Activated naive CD4-positive, alpha-beta T cell treated with anti-CD3 and anti-CD28 coated beads for 36 hours (primary cell): ENCODE results near the gene TMEM145. TPM values are rescaled to one million over a fixed set of nuclear protein-coding genes. Genes with fewer than 3 reads are reported as not detected.

Experiments used
- CTCF ChIA-PET: fragments of 350-600 bp; sonication (Branson Sonifier 250); formaldehyde crosslinking; loops from one replicate; lab custom pipeline; 2021; ENCODE audit warnings: antibody characterized with exemption; lab: Charles Lee
- DNase-seq: peaks from one replicate; pipeline ENCODE4 v3.0.0-alpha.2; 2020
- H3K27ac Mint-ChIP-seq: one replicate; pipeline ENCODE4 v1.8.0; 2021; ENCODE audit warnings: mild to moderate bottlenecking, mixed read lengths
- H3K27me3 Mint-ChIP-seq: one replicate; pipeline ENCODE4 v1.8.0; 2021; ENCODE audit warnings: low read depth, mixed read lengths
- H3K36me3 Mint-ChIP-seq: one replicate; pipeline ENCODE4 v1.8.0; 2021; ENCODE audit warnings: low read depth, mixed read lengths
- H3K4me1 Mint-ChIP-seq: one replicate; pipeline ENCODE4 v1.8.0; 2021; ENCODE audit warnings: low read depth, mixed read lengths
- H3K4me3 Mint-ChIP-seq: one replicate; pipeline ENCODE4 v1.8.0; 2021; ENCODE audit warnings: mild to moderate bottlenecking, moderate library complexity, mixed read lengths
- H3K9me3 Mint-ChIP-seq: one replicate; pipeline ENCODE4 v1.8.0; 2021; ENCODE audit warnings: mixed read lengths
- intact Hi-C: fragments of 100-400 bp; cut with micrococcal nuclease; formaldehyde crosslinking; loops from one replicate; pipeline ENCODE4 v1.15.1; 2023
- total RNA-seq, 2 experiments: library from RNA; stranded (reverse); gene quantifications; one replicate each; pipeline ENCODE4 v1.2.3, GENCODE V29; 2021

TMEM145 gene
- total RNA-seq, 2 experiments from 2014 or later = not detected

DNA sequence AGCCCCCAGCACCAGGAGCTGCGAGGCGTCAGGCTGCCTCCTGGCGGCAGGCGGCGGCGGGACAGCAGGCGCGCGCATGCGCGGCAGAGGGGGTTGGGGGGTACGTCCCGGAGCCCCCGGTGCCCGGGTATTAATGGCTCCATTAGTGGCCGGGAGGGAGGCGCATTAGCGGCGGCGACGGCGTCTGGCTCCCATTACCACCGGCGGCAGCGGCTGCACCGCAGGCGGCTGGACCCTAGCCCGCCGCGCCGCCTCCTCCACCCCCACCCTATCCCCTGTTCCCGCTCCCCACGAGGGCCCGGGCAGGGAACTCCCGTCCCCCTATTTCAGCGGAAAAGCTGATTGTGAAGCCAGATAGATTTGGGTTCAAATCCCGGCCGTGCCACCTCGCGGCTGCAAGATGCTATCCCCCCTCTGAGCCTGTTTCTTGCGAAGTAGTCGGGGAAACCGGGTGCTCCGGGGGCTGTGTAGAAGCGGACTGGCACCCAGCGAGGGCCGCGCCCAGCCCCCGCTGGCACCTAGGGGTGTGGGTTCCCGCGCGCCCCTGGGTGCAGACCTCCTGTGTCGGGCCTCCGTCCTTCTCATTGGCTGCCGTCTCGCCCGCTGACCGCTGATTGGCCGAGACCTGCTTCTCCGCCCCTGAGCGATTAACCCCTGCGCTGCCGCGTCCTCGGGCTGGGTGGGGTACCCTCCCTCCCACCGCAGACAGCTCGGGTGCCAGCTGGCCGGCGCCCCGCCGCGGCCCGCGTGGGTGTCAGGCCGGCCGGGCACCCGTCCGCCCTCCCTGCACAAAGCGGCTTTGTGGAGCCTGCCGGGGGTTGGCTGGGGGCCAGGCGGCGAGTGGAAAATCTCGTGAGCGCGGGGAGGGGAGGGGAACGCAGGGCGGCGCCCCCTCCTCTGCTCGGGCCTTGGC, 33.0 kb upstream of the TMEM145 start:
- peaks cover 58% of the 10 kb centered on the region for H3K4me1 Mint-ChIP-seq
- peak overlapping the region; percentile 81 for H3K4me3 Mint-ChIP-seq

DNA sequence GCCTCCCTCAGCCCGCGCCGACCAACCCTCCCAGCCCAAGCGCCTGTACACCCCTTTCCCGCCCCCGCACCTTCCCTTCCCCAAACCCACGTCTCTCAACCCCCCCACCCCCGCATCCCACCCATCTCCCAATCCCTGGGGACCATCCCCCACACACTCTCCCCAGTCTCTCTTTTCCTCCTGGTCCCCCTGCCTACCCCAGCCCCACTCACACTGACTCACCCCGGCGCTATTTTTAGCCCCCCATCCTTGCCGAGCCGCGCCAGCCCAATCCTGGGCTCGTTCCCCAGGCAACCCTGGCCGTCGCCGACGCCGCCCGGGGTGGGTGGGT, 32.3 kb upstream of the TMEM145 start:
- Mint-ChIP-seq H3K9me3 (no peaks in the 10 kb centered on the region), H3K27ac (no peak overlapping the region), H3K4me1 (peaks cover 61% of the 10 kb centered on the region), H3K4me3 (peak overlapping the region; percentile 68), H3K36me3 (peaks cover 5% of the 10 kb centered on the region), H3K27me3 (no peaks in the 10 kb centered on the region)
- intact Hi-C loops = loop anchor here (1.0 to 2.0 kb wide), 2 partner anchors 142 to 172 kb away; no protein-coding TSS in a partner anchor
- DNase-seq = no peak
- CTCF ChIA-PET = interaction anchor here (2.5 kb wide), 1 partner anchor 148 kb away, joined by 9 read pairs; the partner anchor contains the start of gene POU2F2

More for the DNA sequence above, 33.0 kb upstream of the TMEM145 start:
- peaks cover 5% of the 10 kb centered on the region for H3K36me3 Mint-ChIP-seq
- intact Hi-C loops = loop anchor here (1.0 to 2.0 kb wide), 2 partner anchors 143 to 172 kb away; no protein-coding TSS in a partner anchor
- H3K27ac Mint-ChIP-seq = peak overlapping the region; percentile 90
- DNase-seq = peak; percentile 87
- no peaks in the 10 kb centered on the region for H3K9me3 Mint-ChIP-seq
- H3K27me3 Mint-ChIP-seq = no peaks in the 10 kb centered on the region
- CTCF ChIA-PET = interaction anchor here (0.6 to 2.7 kb wide), 21 partner anchors 9 to 1527 kb away, joined by 3 to 57 read pairs (median 4); partner anchors contain the start of genes DEDD2, GSK3A, POU2F2 and ZNF526

DNA sequence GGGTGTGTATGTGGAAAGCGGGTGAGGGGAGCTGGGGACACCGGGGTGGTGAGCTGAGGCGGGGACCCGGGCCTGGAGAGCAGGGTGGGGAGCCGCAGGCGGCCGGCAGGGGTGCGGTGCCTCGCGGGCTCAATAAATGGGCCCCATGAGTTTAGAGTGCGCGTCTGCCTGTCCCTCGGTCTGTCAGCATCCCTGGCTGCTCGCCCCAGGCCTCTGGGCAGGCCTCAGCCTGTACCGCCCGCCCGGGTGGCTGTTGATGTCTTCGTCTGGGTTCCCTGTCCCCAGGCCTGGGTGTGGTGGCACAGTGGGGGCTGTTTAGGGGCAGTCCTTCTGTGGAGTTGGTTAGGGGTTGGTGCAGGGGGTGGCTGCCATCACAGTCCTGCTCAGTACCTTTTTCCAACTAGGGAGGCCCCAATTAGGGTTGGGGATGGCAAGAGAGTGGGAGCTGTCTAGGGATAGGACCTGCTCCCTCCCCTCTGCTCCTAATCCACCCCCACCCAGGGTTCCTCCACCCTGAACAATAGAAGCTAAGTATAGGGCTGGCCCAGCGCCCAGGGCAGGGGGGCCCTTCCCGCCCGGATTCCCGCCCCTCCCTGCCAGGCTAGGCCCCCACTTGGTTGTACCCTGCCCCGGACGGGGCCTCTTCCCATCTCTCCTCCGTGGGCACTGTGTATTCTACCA, 31.8 kb upstream of the TMEM145 start:
- peak overlapping the region; percentile 75 for H3K27ac Mint-ChIP-seq
- H3K4me3 Mint-ChIP-seq = peak overlapping the region; percentile 68
- intact Hi-C loops = loop anchor here (2.0 kb wide), 1 partner anchor 142 kb away; no protein-coding TSS in a partner anchor
- CTCF ChIA-PET = interaction anchor here (1.1 to 1.4 kb wide), 2 partner anchors 15 to 65 kb away, joined by 3 to 4 read pairs; no protein-coding TSS in a partner anchor
- peak; percentile 28 for DNase-seq
- H3K36me3 Mint-ChIP-seq = peaks cover 3% of the 10 kb centered on the region
- H3K4me1 Mint-ChIP-seq = peaks cover 61% of the 10 kb centered on the region
- H3K9me3 Mint-ChIP-seq = no peaks in the 10 kb centered on the region
- H3K27me3 Mint-ChIP-seq = no peaks in the 10 kb centered on the region

DNA sequence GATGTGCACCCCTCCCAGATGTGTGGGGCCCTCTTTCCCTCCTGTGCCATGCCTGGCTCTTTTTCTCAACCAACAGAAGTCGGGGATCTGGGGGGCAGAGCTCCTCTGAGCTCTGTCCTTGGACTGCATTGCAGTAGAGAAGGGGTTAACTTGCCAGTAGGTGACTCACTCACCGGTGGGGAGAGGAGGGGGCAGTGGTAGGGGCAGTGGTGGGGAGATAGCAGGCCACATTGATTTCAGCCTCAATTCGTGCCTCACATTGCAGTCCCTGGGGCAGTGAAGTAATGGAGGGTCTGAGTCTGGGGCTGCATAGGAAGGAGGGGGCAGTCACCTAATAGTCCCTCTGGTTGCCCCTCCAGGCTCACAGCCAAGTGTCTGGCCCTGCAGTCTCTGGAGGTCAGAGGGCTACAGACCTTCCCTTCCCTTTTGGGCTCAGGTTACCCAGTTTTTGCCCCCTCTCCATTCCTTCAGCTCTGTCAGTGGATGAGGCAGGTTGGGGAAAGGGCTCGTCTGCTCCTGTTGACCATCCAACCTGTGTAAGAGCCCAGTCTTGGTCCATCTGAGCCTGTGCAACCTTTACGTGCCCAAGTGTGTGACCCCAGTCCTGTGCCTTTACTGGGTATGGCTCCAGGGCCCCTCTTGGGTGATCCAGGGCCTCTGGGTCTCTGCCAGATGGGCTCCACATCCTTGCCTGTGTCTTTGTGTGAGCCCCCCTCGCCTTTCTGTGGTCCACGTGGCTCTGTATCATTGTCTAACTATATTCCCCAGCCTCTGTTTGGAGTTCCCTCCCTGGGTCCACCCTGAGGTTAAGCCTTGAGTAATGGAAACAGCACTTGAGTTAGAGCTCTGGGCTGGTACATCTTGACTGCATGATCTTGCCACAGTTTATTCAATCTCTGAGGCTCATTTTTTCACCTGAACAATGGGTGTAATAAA, 31.0 kb upstream of the TMEM145 start:
- Mint-ChIP-seq H3K4me1 (peaks cover 53% of the 10 kb centered on the region), H3K36me3 (peaks cover 3% of the 10 kb centered on the region), H3K9me3 (no peaks in the 10 kb centered on the region), H3K27me3 (no peaks in the 10 kb centered on the region), H3K27ac (no peak overlapping the region), H3K4me3 (peak overlapping the region; percentile 50)
- DNase-seq = no peak
- intact Hi-C loops = loop anchor here (2.0 kb wide), 5 partner anchors 15 to 159 kb away; partner anchors contain the start of gene DEDD2
- CTCF ChIA-PET = interaction anchor here (1.1 to 1.4 kb wide), 2 partner anchors 15 to 65 kb away, joined by 3 to 4 read pairs; no protein-coding TSS in a partner anchor

DNA sequence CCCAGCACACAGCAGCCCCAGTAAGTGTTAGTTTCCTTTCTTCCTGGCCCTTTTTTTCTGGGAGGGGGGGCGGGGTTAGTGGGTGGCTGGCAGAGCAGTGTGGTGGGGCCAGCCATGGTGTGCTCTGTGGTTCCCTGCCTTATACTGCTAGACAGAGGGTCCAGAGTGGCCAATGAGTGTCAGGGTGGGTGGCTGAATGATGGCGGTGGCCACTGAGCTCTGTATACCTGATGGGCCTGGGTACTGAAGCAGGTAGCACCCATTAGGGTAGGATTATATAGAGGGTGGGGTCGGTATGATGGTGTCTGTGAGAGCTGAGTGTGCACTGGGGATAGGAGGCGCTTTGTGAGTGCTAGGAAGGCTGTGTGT, 30.3 kb upstream of the TMEM145 start:
- CTCF ChIA-PET = interaction anchor here (1.4 kb wide), 1 partner anchor 14 kb away, joined by 4 read pairs; no protein-coding TSS in a partner anchor
- H3K9me3 Mint-ChIP-seq = no peaks in the 10 kb centered on the region
- no peaks in the 10 kb centered on the region for H3K27me3 Mint-ChIP-seq
- intact Hi-C loops = loop anchor here (1.0 to 2.0 kb wide), 10 partner anchors 14 to 160 kb away; partner anchors contain the start of genes DEDD2, ERF, MEGF8 and POU2F2
- peaks cover 3% of the 10 kb centered on the region for H3K36me3 Mint-ChIP-seq
- peak overlapping the region; percentile 23 for H3K4me3 Mint-ChIP-seq
- peaks cover 49% of the 10 kb centered on the region for H3K4me1 Mint-ChIP-seq
- H3K27ac Mint-ChIP-seq = no peak overlapping the region
- DNase-seq = no peak

DNA sequence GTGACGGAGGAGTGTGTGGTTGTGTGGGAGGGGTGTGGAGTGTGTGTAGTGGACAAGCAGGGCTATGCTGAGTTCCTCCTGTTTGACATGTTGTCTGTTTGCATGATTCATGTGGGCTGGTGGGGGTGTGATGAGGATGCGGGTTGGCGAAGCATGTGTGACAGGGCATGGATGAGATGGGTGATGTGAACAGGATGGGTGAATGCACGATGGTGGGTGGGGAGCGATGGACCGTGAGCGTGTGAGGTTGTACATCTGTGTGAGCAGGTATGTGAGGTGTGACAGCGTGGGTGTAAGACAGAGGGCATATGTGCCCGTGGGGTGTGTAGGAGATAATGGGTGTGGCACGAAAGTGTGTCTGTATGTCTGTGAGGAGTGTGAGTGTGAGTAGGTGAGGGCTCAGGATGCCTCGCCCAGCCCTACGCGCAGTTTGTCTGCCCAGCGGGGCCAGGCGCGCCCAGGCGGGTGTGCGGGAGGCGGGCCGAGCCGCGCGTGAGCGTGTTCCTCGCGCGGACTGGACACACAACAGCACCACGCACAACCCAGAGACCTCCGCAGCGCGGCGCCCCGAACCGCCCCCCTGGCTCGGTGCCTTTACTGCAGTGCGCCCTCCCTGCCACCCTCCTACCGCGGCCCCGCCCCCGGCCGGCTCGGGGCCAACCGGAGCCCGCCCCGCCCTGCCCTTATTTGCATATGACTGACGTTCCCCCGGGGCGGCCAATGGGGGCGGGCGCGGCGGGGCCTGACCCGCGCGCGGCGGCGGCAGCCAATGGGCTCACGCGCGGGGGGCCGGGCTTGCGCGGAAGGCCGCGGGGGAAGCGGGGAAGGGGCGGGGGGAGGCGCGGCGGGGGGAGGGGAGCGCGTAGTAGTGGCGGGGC, 29.7 kb upstream of the TMEM145 start:
- CTCF ChIA-PET = no interaction called here
- Mint-ChIP-seq H3K27me3 (no peaks in the 10 kb centered on the region), H3K36me3 (peaks cover 3% of the 10 kb centered on the region), H3K4me3 (peak overlapping the region; percentile 7), H3K4me1 (peaks cover 45% of the 10 kb centered on the region), H3K27ac (no peak overlapping the region), H3K9me3 (no peaks in the 10 kb centered on the region)
- intact Hi-C loops = loop anchor here (1.0 to 2.0 kb wide), 10 partner anchors 13 to 161 kb away; partner anchors contain the start of genes DEDD2, ERF, MEGF8 and POU2F2
- peak; percentile 96 for DNase-seq

DNA sequence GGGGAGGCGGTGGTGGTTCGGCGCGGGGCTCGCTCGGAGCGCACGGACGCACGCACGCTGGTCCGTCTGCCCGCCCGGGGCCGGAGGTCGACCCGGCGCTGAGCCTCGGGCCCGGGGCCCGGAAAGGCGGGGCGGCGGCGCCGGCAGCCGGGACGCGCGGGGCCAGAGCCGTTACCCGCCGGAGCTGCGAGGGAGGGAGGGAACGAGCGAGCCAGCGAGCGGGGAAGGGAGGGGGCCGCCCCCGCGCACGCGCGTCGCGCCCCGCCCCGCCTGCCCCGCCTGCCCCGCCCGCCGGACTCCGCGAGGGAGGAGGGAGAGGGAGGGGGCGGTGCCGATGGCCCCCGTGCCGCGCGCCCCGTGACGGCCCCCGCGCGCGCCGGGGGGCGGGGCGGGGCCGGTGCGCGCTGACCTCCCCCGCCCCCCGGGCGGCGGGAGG, 29.0 kb upstream of the TMEM145 start:
- CTCF ChIA-PET = no interaction called here

DNA sequence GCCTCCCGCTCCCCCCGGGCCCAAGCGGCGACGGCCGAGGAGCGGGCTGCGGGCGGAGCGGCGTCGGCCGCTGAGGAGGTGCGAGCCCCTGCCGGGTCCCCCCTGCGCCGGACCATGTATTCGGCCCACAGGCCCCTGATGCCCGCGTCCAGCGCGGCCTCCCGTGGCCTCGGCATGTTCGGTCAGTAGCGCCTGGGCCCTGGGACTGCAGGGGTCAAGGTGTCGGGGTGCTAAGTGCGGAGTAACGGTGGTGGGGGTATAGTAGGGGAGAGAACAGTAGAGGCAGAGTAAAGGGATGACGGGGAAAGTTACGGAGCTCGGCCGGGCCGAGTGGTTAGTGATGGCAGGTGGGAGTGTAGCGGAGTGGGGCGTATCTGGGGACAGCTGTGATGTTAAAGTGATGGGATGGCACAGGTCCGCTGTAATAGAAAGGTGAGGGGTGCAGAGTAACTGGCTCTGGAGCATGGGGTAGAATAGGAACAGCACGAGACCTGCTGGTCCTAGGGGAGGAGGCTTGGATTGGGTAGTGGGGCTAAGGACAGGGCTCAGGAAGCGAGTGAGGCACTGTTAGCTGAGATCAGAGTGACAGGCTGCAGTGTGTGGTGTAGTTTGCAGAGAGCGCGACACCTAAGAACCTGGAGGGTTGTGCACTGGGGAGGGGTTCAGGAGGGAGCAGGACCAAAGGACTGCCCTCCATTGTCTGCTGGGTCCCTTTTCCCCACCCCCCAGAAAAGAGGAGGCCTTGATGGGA, 28.3 kb upstream of the TMEM145 start:
- Mint-ChIP-seq H3K9me3 (no peaks in the 10 kb centered on the region), H3K36me3 (peaks cover 1% of the 10 kb centered on the region), H3K4me1 (peaks cover 31% of the 10 kb centered on the region), H3K27ac (peak overlapping the region; percentile 91), H3K27me3 (no peaks in the 10 kb centered on the region), H3K4me3 (peak overlapping the region; percentile 82)
- intact Hi-C loops = no loop called here
- DNase-seq = peak; percentile 45
- CTCF ChIA-PET = interaction anchor here (1.0 kb wide), 2 partner anchors 10 to 12 kb away, joined by 3 to 4 read pairs; no protein-coding TSS in a partner anchor

More for the DNA sequence above, 29.0 kb upstream of the TMEM145 start:
- peak; percentile 75 for DNase-seq
- intact Hi-C loops = no loop called here
- Mint-ChIP-seq H3K27me3 (no peaks in the 10 kb centered on the region), H3K27ac (no peak overlapping the region), H3K9me3 (no peaks in the 10 kb centered on the region), H3K4me1 (peaks cover 38% of the 10 kb centered on the region), H3K36me3 (peaks cover 3% of the 10 kb centered on the region), H3K4me3 (peak overlapping the region; percentile 7)

DNA sequence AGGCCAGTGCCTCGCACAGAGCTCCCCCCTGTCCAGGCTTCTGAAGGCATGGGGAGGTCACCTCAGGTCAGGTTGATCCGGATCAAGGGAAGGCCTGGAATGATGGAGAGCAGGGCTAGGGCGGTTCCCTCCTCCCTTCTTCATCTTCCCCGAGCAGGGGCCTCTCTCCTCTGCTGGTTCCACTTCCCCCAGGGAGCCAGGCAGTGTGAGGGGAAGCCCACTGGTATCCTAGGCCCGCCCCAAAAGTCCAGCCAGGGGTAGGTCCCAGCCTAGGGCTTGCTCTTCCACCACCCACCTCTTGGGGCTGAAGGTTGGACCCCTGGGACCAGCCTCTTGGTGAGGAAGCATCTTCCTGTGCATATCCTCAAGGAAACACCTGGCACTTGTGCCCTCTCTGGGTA, 27.6 kb upstream of the TMEM145 start:
- H3K27me3 Mint-ChIP-seq = no peaks in the 10 kb centered on the region
- CTCF ChIA-PET = interaction anchor here (1.0 kb wide), 2 partner anchors 9 to 11 kb away, joined by 3 to 4 read pairs; no protein-coding TSS in a partner anchor
- peak overlapping the region; percentile 82 for H3K4me3 Mint-ChIP-seq
- peaks cover 1% of the 10 kb centered on the region for H3K36me3 Mint-ChIP-seq
- H3K4me1 Mint-ChIP-seq = peaks cover 31% of the 10 kb centered on the region
- peak overlapping the region; percentile 54 for H3K27ac Mint-ChIP-seq
- no peaks in the 10 kb centered on the region for H3K9me3 Mint-ChIP-seq
- no peak for DNase-seq
- intact Hi-C loops = no loop called here

DNA sequence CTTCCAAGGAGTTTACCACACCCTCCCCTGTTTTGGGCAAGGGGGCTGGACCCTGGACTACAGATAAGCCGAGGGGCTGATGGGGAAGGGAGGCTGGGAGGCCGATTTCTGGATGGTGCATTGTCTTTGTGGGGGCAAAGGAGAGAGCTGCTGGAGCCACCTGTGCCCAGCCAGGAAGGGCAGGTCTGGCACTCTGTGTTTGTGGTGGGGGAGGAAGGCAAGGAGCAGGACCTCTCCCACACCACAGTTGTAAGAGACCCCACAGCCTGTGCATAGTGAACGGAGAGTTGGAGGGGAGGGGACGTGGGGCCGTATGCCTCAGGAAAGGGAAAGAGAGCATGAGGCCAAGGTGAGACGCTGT, 27.1 kb upstream of the TMEM145 start:
- H3K9me3 Mint-ChIP-seq = no peaks in the 10 kb centered on the region
- CTCF ChIA-PET = interaction anchor here (1.0 kb wide), 2 partner anchors 9 to 11 kb away, joined by 3 to 4 read pairs; no protein-coding TSS in a partner anchor
- H3K36me3 Mint-ChIP-seq = peaks cover 1% of the 10 kb centered on the region
- peaks cover 31% of the 10 kb centered on the region for H3K4me1 Mint-ChIP-seq
- DNase-seq = no peak
- peak overlapping the region; percentile 82 for H3K4me3 Mint-ChIP-seq
- no peaks in the 10 kb centered on the region for H3K27me3 Mint-ChIP-seq
- peak overlapping the region; percentile 54 for H3K27ac Mint-ChIP-seq
- intact Hi-C loops = no loop called here
